MCF 10A (cell line): ENCODE measurements around the gene PIK3R4. TPM values are rescaled to one million over a fixed set of nuclear protein-coding genes. Genes with fewer than 3 reads are reported as not detected.

Experiments
- BruUV-seq: library from RNA; stranded (reverse); fragments of 400-500 nt; replicated peaks from 2 replicates; lab custom pipeline; 2021; lab: Mats Ljungman, UMichigan
- CTCF ChIA-PET: fragments of 300-600 bp; sonication (Branson Sonifier 250); formaldehyde crosslinking; extraction: SDS; loops from one replicate; lab custom pipeline; 2021; ENCODE audit warnings: antibody characterized with exemption, inconsistent platforms; lab: Yijun Ruan, JAX
- POLR2A ChIA-PET: fragments of 300-600, 350-650 bp; sonication (Branson Sonifier 250); formaldehyde crosslinking; extraction: SDS; loops from one replicate; lab custom pipeline; 2020; ENCODE audit warnings: antibody characterized with exemption, inconsistent platforms; lab: Yijun Ruan, JAX
- DNase-seq: peaks from one replicate; pipeline ENCODE4 v3.0.0-alpha.2; 2018; ENCODE audit not compliant: unreplicated experiment
- H3K27ac Mint-ChIP-seq: one replicate; pipeline ENCODE4 v1.8.0; 2022; ENCODE audit warnings: mild to moderate bottlenecking, low read depth, mixed read lengths; ENCODE audit not compliant: unreplicated experiment
- H3K27me3 Mint-ChIP-seq: one replicate; pipeline ENCODE4 v1.8.0; 2022; ENCODE audit warnings: mixed read lengths; ENCODE audit not compliant: insufficient read depth, unreplicated experiment
- H3K36me3 Mint-ChIP-seq: one replicate; pipeline ENCODE4 v1.8.0; 2022; ENCODE audit warnings: mild to moderate bottlenecking, moderate library complexity, mixed read lengths; ENCODE audit not compliant: insufficient read depth, unreplicated experiment
- H3K4me1 Mint-ChIP-seq: one replicate; pipeline ENCODE4 v1.8.0; 2022; ENCODE audit warnings: mixed read lengths; ENCODE audit not compliant: insufficient read depth, unreplicated experiment
- H3K4me3 Mint-ChIP-seq: one replicate; pipeline ENCODE4 v1.8.0; 2022; ENCODE audit warnings: mild to moderate bottlenecking, moderate library complexity, mixed read lengths; ENCODE audit not compliant: unreplicated experiment
- H3K9me3 Mint-ChIP-seq: one replicate; pipeline ENCODE4 v1.8.0; 2022; ENCODE audit warnings: mixed read lengths; ENCODE audit not compliant: unreplicated experiment
- CTCF ChIP-seq: fragments of 200-600 bp; IDR thresholded peaks from one replicate; pipeline ENCODE4 v1.8.0; 2022; ENCODE audit warnings: antibody characterized with exemption, mild to moderate bottlenecking; ENCODE audit not compliant: unreplicated experiment
- intact Hi-C: fragments of 100-400 bp; cut with micrococcal nuclease; formaldehyde crosslinking; loops from 2 replicates; pipeline ENCODE4 v1.14.1; 2022
- total RNA-seq: library from RNA; stranded (reverse); gene quantifications from 2 replicates; pipeline ENCODE4 v1.2.3, GENCODE V29; 2022

Gene PIK3R4
- total RNA-seq, 1 experiment from 2014 or later, result 16.2 TPM

- CTCF ChIA-PET, result no interaction called here
- BruUV-seq, result no TSS peak
Observed at GRCh38 chr3:130779486-130779885, 32.9 kb upstream of the PIK3R4 start.

DNA sequence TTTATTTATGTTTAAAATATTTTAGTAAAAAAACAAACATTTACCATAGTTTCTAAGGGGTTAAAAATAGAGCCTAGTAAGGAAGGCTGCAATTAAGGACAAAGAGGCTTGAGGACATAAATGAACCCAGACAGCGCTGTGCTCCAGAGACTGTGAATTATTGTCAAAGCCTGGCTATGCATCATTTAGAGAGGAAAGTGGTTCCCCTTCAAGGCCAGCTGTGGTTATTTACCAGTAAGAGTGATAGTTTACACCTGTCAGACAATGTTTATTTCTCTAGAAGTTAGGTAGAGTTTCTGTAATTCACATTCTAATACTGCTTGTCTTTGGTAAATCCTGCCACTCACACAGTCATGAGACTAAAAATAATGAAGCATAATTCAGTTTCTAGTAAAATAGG, 32.4 kb upstream of the PIK3R4 start:
- no peaks in the 10 kb centered on the region for H3K27me3 Mint-ChIP-seq
- no peaks in the 10 kb centered on the region for H3K4me1 Mint-ChIP-seq
- no peak for TF ChIP-seq CTCF
- intact Hi-C loops, result no loop called here
- H3K9me3 Mint-ChIP-seq, result no peaks in the 10 kb centered on the region
- ChIA-PET CTCF (no interaction called here), POLR2A (no interaction called here)
- DNase-seq, result no peak
- H3K36me3 Mint-ChIP-seq, result no peaks in the 10 kb centered on the region
- H3K4me3 Mint-ChIP-seq, result no peak overlapping the region
- no TSS peak for BruUV-seq
- no peak overlapping the region for H3K27ac Mint-ChIP-seq

More at GRCh38 chr3:130779486-130779885, 32.9 kb upstream of the PIK3R4 start:
- Mint-ChIP-seq H3K4me3 (no peak overlapping the region), H3K27ac (no peak overlapping the region), H3K36me3 (no peaks in the 10 kb centered on the region), H3K9me3 (no peaks in the 10 kb centered on the region), H3K27me3 (no peaks in the 10 kb centered on the region), H3K4me1 (no peaks in the 10 kb centered on the region)
- no peak for TF ChIP-seq CTCF
- DNase-seq, result no peak
- POLR2A ChIA-PET, result no interaction called here
- intact Hi-C loops, result no loop called here

- no peak overlapping the region for H3K27ac Mint-ChIP-seq
- intact Hi-C loops, result no loop called here
- H3K9me3 Mint-ChIP-seq, result no peaks in the 10 kb centered on the region
- POLR2A ChIA-PET, result no interaction called here
- peaks cover 17% of the 10 kb centered on the region for H3K27me3 Mint-ChIP-seq
- CTCF ChIA-PET, result interaction anchor here (0.6 to 1.8 kb wide), 3 partner anchors 12 to 684 kb away, joined by 3 to 8 read pairs (median 3); no protein-coding TSS in a partner anchor
- no peak overlapping the region for H3K4me3 Mint-ChIP-seq
- DNase-seq, result no peak
- no TSS peak for BruUV-seq
- no peaks in the 10 kb centered on the region for H3K4me1 Mint-ChIP-seq
- no peak for TF ChIP-seq CTCF
- no peaks in the 10 kb centered on the region for H3K36me3 Mint-ChIP-seq
Observed at GRCh38 chr3:130773366-130773765, 26.7 kb upstream of the PIK3R4 start.

- no peak for DNase-seq
- Mint-ChIP-seq H3K27me3 (peaks cover 24% of the 10 kb centered on the region), H3K27ac (no peak overlapping the region), H3K36me3 (no peaks in the 10 kb centered on the region), H3K4me3 (no peak overlapping the region), H3K4me1 (no peaks in the 10 kb centered on the region), H3K9me3 (no peaks in the 10 kb centered on the region)
- no TSS peak for BruUV-seq
- CTCF ChIA-PET, result interaction anchor here (0.5 to 2.6 kb wide), 3 partner anchors 12 to 121 kb away, joined by 3 to 8 read pairs (median 8); partner anchors contain the start of gene ATP2C1
- intact Hi-C loops, result no loop called here
- POLR2A ChIA-PET, result interaction anchor here (0.7 kb wide), 1 partner anchor 202 kb away, joined by 3 read pairs; no protein-coding TSS in a partner anchor
- no peak for TF ChIP-seq CTCF
Observed at GRCh38 chr3:130772129-130772528, 25.5 kb upstream of the PIK3R4 start.
